DND-41 (cell line): ENCODE data around the gene SPTY2D1.

Experiments
- CTCF ChIP-seq: IDR thresholded peaks from 2 replicates; pipeline ENCODE4 v1.5.1; 2012; ENCODE audit warnings: borderline replicate concordance, low read length, moderate library complexity, mild to moderate bottlenecking; ENCODE audit not compliant: poor library complexity, severe bottlenecking; ENCODE audit errors: extremely low read depth
- EZH2 ChIP-seq: IDR thresholded peaks from 3 replicates; pipeline ENCODE4 v1.6.1; 2012; ENCODE audit warnings: borderline replicate concordance, low read depth, mild to moderate bottlenecking, moderate library complexity, low read length, inconsistent platforms; ENCODE audit not compliant: severe bottlenecking

GRCh38 chr11:18608376-18608775 is 25.8 kb downstream of the SPTY2D1 start:
- TF ChIP-seq CTCF (no peak), EZH2 (no peak)
